Liver (tissue), 3 donors: Measurements from ENCODE around the gene GPRC5D.

Experiments
- CTCF ChIP-seq: fragments of 150-350 bp; IDR thresholded peaks from 2 replicates; pipeline ENCODE4 v1.5.1; 2017; ENCODE audit warnings: improper control_type of control experiment, low read depth, low read length; ENCODE audit not compliant: missing input control
- HNF4A ChIP-seq, 2 donors: conservative IDR thresholded peaks; 2 replicates each; pipeline ENCODE4 v1.6.1; 2016; ENCODE audit warnings: antibody characterized with exemption in 2 of 2, mild to moderate bottlenecking in 2 of 2
- HNF4G ChIP-seq: IDR thresholded peaks from 2 replicates; pipeline ENCODE4 v1.6.1; 2016; ENCODE audit warnings: antibody characterized with exemption
- MAX ChIP-seq: IDR thresholded peaks from 2 replicates; pipeline ENCODE4 v1.6.1; 2016; ENCODE audit warnings: antibody characterized with exemption
- RAD21 ChIP-seq, 2 donors: IDR thresholded peaks; 2 replicates each; pipeline ENCODE4 v1.6.1; 2016; ENCODE audit warnings: antibody characterized with exemption in 2 of 2, mild to moderate bottlenecking in 2 of 2
- REST ChIP-seq: IDR thresholded peaks from 2 replicates; pipeline ENCODE4 v1.6.1; 2016; ENCODE audit warnings: antibody characterized with exemption, mild to moderate bottlenecking
- SP1 ChIP-seq: IDR thresholded peaks from 2 replicates; pipeline ENCODE4 v1.6.1; 2018; ENCODE audit warnings: antibody characterized with exemption, mild to moderate bottlenecking
- TAF1 ChIP-seq: conservative IDR thresholded peaks from 2 replicates; pipeline ENCODE4 v1.6.1; 2016; ENCODE audit warnings: antibody characterized with exemption, mild to moderate bottlenecking
- YY1 ChIP-seq: IDR thresholded peaks from 2 replicates; pipeline ENCODE4 v1.6.1; 2016; ENCODE audit warnings: antibody characterized with exemption, mild to moderate bottlenecking
- donor health status: healthy.
- donor health status: healthy.

GRCh38 chr12:12975322-12976077 is 23.5 kb upstream of the GPRC5D start:
- TF ChIP-seq SP1 (no peak), CTCF (no peak), RAD21 (IDR thresholded peaks at IDR 0.05) (peak; percentile 48 to 70), HNF4G (no peak), MAX (no peak), REST (no peak), HNF4A (conservative IDR thresholded peaks at IDR 0.05) (no peak), TAF1 (no peak), YY1 (no peak)
